Erythroblast (primary cell): ENCODE measurements around the gene PRG3.

Experiments
- GATA1 ChIP-seq: IDR thresholded peaks from 2 replicates; pipeline ENCODE4 v1.6.1; 2011; ENCODE audit warnings: low read depth, mild to moderate bottlenecking, control low read depth, low read length, moderate library complexity
- POLR2A ChIP-seq: IDR thresholded peaks from 2 replicates; pipeline ENCODE4 v1.6.1; 2011; ENCODE audit warnings: mild to moderate bottlenecking, low read length

GRCh38 chr11:57343825-57344224 is 37.1 kb downstream of the PRG3 start:
- TF ChIP-seq POLR2A: no peak
- TF ChIP-seq GATA1: no peak
